Epithelial cell of proximal tubule (primary cell): ENCODE data around the gene DYNLT1. TPM values are rescaled to one million over a fixed set of nuclear protein-coding genes. Genes with fewer than 3 reads are reported as not detected.
"Not testable (repeated sequence)": the region's sequence is repeated elsewhere in the genome, so short reads cannot be mapped to it uniquely, and the experiment has no call there.

Experiments used
- DNase-seq: peaks from one replicate; pipeline ENCODE4 v3.0.0-alpha.2; 2011; ENCODE audit warnings: low read depth
- H3K4me3 ChIP-seq: 2 replicates; pipeline ENCODE4 v1.5.1; 2011; ENCODE audit warnings: low read depth, mild to moderate bottlenecking, low read length
- total RNA-seq: library from RNA; depleted of rRNA; stranded (reverse); fragments of >200 nt; gene quantifications from 2 replicates; pipeline ENCODE4 v1.2.3, GENCODE V29; 2015
- TF ChIP-seq, protein P1 (sequence below): conservative IDR thresholded peaks from 2 replicates; pipeline ENCODE4 v1.5.1; 2012; ENCODE audit warnings: low read depth, mild to moderate bottlenecking, low read length

DYNLT1 gene
- total RNA-seq, 1 donor from 2014 or later: 295 TPM

DNA sequence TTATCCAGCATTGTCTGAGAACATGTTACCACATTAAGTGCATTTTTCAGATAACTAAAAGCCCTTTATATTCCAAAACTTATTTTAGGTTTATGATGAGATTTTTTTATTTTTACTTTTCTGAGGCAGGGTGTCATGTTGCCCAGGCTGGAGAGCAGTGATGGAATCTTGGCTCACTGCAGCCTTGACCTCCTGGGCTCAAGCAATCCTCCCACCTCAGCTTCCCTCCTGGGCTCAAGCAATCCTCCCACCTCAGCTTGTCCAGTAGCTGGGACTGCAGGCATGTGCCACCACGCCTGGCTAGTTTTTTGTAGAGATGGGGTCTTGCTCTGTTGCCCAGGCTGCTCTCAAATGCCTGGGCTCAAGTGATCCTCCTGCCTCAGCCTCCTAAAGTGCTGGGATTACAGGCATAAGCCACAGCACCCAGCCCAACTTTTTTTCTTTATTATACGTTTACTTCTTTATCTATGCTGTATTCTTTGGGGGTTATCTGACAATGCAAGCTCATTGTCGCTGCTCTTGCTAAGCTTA, 6.2 kb downstream of the DYNLT1 start:
- no peak overlapping the region for H3K4me3 ChIP-seq
- no peak for DNase-seq
- TF ChIP-seq, protein P1, sequence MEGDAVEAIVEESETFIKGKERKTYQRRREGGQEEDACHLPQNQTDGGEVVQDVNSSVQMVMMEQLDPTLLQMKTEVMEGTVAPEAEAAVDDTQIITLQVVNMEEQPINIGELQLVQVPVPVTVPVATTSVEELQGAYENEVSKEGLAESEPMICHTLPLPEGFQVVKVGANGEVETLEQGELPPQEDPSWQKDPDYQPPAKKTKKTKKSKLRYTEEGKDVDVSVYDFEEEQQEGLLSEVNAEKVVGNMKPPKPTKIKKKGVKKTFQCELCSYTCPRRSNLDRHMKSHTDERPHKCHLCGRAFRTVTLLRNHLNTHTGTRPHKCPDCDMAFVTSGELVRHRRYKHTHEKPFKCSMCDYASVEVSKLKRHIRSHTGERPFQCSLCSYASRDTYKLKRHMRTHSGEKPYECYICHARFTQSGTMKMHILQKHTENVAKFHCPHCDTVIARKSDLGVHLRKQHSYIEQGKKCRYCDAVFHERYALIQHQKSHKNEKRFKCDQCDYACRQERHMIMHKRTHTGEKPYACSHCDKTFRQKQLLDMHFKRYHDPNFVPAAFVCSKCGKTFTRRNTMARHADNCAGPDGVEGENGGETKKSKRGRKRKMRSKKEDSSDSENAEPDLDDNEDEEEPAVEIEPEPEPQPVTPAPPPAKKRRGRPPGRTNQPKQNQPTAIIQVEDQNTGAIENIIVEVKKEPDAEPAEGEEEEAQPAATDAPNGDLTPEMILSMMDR: no peak

DNA sequence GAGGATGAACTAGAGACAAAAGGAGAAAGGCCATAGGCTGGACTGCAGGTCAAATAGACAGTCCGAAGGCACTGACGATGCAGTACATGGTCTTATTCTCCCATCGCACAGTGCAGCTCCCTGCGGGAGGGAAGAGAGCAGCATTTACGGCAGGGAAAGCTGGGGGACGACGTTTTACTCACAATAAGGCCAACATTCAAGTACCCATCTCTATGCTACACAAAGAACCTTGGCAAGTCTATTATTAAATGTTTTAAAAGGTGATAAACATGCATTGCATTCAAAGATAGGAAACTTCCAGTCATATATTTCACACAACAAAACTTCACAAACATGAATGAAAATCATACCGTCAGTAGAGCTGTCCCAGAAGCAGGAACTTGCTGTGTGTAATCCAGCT, 7.8 kb downstream of the DYNLT1 start:
- TF ChIP-seq, protein P1: no peak
- no peak for DNase-seq
- no peak overlapping the region for H3K4me3 ChIP-seq

DNA sequence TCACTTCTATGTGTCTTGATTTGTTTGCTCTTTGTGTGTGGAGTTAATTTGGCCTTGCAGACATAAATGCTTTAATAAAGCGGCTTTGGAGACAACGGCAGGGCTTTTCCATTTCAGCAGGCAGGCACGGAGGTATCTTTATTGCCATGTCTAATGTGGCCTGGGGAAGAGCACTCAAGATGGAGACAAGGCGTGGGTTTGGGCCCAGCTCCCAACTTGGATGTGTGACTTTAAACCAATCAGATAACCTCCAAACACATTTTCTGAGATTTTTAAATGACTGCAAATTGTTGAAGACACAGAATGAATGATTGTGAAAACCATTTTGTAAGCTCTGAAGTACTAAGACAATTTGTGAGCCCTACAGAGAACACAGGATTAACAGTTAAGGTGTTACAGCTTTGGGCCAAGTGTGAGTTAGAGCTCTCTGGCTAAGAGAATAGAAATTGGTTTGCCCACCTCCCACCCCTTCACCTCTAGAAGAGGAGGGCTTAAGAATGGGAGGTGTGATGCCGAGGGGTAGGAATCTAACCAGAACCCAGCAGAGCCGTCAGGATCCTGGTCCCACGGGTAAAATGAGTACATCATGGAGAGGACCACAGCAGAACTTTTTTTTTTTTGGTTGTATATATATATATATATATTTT, 9.0 kb downstream of the DYNLT1 start:
- H3K4me3 ChIP-seq: no peak overlapping the region
- DNase-seq: no peak
- TF ChIP-seq, protein P1: no peak

DNA sequence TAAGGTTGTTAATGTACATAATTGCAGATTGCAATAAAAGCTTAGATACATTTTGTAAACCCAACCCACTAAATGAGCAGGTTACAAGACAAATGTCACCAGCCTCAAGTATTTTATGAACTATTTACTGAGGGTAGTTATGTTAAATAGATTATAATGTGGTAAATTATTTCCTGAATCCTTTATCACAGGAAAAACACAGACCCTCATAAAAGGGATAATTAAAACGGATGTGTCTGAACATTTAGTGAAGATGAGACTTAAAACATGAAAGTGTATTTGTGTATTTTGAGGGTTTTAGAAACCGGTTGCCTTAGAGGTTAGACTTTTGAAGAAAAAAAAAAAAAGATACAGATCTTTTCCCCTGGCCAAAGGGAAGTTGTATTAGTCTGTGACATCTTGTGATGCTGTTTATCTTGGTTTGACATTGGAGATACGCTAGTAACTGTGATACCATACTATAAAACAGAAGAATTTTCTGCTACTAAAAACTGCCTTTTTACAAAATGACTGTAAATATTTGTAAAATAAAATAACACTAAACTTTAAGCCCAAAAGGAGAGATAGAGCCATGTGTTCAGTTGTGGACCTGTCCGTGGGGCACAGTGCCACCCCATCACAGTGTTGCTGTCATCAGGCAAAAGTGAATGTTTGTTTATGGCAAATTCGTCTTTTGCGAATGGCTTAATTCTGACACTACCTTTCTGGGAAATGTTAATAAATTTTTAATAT, 9.7 kb downstream of the DYNLT1 start:
- H3K4me3 ChIP-seq: no peak overlapping the region
- TF ChIP-seq, protein P1: no peak
- DNase-seq: no peak

DNA sequence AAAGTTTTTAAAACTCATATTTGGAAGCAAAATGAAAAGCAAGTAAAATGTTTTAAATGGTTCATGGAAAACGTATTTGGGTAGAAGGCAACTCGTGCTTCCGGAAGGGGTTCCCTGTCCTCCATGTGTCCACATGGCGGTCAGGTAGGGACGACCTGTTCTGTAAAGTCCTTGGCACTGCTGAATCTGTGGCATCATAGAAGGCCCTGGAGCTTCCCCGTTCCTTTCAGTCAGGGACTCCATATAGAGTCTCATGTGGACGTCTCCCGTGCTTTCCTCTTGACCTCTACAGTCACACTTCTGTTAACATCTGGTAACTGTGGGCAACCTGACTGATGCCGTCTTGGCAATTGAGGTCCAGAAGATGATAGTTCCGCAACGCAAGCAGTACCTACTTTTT, 11.4 kb downstream of the DYNLT1 start:
- no peak for DNase-seq
- TF ChIP-seq, protein P1: no peak
- no peak overlapping the region for H3K4me3 ChIP-seq

DNA sequence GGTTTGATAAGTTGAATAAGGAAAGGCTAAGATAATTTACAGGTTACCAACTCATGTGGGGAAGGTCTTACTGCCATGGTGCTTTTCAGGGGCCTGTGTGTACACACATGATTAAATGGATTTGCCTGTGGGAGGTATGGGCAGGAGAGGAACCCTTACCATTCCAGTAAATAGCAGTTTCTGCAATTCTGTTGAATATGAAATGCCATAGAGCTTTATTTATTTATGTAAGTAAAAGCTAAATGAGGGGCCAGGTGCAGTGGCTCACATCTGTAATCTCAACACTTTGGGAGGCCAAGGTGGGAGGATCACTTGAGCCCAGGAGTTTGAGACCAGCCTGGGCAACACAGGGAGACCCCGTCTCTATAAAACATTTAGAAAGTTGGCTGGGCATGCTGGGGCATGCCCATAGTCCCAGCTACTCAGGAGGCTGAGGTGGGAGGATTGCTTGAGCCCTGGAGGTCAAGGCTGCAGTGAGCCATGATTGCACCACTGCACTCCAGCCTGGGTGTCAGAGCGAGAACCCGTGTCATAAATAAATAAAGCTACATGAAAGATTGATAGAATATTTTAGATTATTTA, 11.9 kb downstream of the DYNLT1 start:
- H3K4me3 ChIP-seq, DNase-seq: not testable (repeated sequence)
